HepG2 (cell line): ENCODE data around the gene NPB. TPM values are rescaled to one million over a fixed set of nuclear protein-coding genes. Genes with fewer than 3 reads are reported as not detected.
A peak's percentile ranks its signal among the peaks of the same experiment; 100 is the strongest.

Experiments used
- BCL6 ChIP-seq: IDR thresholded peaks from 2 replicates; pipeline ENCODE4 v1.6.1; 2016; ENCODE audit warnings: missing genetic modification reagents, missing compliant biosample characterization
- BORCS8-MEF2B ChIP-seq: sonication (generic); formaldehyde crosslinking; IDR thresholded peaks from 2 replicates; pipeline ENCODE4 v1.8.0; 2022; ENCODE audit warnings: mild to moderate bottlenecking, missing genetic modification reagents
- ERF ChIP-seq: IDR thresholded peaks from 2 replicates; pipeline ENCODE4 v1.6.1; 2018; ENCODE audit warnings: missing biosample characterization, missing genetic modification reagents
- FLYWCH1 ChIP-seq: sonication (generic); formaldehyde crosslinking; IDR thresholded peaks from 2 replicates; pipeline ENCODE4 v1.8.1; 2023; ENCODE audit warnings: mild to moderate bottlenecking, missing genetic modification reagents
- HNRNPUL1 ChIP-seq: fragments of 200-400 bp; formaldehyde crosslinking; IDR thresholded peaks from 2 replicates; pipeline ENCODE4 v1.6.1; 2017; ENCODE audit warnings: low read depth, mild to moderate bottlenecking, low read length, moderate library complexity
- KLF6 ChIP-seq: IDR thresholded peaks from 2 replicates; pipeline ENCODE4 v1.8.0; 2016; ENCODE audit warnings: missing biosample characterization, missing genetic modification reagents
- SALL1 ChIP-seq: sonication (generic); formaldehyde crosslinking; IDR thresholded peaks from 2 replicates; pipeline ENCODE4 v1.8.0; 2022; ENCODE audit warnings: mild to moderate bottlenecking, missing genetic modification reagents
- THYN1 ChIP-seq: sonication (generic); formaldehyde crosslinking; IDR thresholded peaks from 2 replicates; pipeline ENCODE4 v1.8.1; 2023; ENCODE audit warnings: low read depth, mild to moderate bottlenecking, moderate library complexity, missing genetic modification reagents, borderline replicate concordance
- ZKSCAN5 ChIP-seq: sonication (generic); formaldehyde crosslinking; IDR thresholded peaks from 2 replicates; pipeline ENCODE4 v1.5.1; 2020; ENCODE audit warnings: mild to moderate bottlenecking, missing genetic modification reagents
- ZNF530 ChIP-seq: sonication (generic); formaldehyde crosslinking; IDR thresholded peaks from 2 replicates; pipeline ENCODE4 v1.5.0; 2020; ENCODE audit warnings: low read depth, mild to moderate bottlenecking, missing genetic modification reagents
- polyA plus RNA-seq, 8 experiments: library from polyadenylated mRNA; depleted of rRNA in 3 of 8; stranded (reverse) in 7 of 8; unstranded in 1 of 8; fragments of >200 nt; fragmentation: Illumina TruSeq in 4 of 8; extraction: Trizol in 4 of 8; gene quantifications; 2 replicates each; pipeline versions ENCODE4 v1.2.1 to v1.2.3, GENCODE V29; 2011 to 2016; ENCODE audit warnings: low read depth in 4 of 8, missing spikeins in 1 of 8, mixed read lengths in 1 of 8; ENCODE audit not compliant: insufficient read depth in 1 of 8
- total RNA-seq, 5 experiments: library from RNA; depleted of rRNA; stranded (reverse); fragments of >200 nt; fragmentation: Illumina TruSeq; extraction: Trizol; gene quantifications; 2 replicates each; pipeline ENCODE4 v1.2.3, GENCODE V29; 2016; ENCODE audit warnings: low read depth in 1 of 5
- TF ChIP-seq, protein P1 (sequence below): sonication (generic); formaldehyde crosslinking; IDR thresholded peaks from 2 replicates; pipeline ENCODE4 v1.5.1; 2020; ENCODE audit warnings: mild to moderate bottlenecking, missing genetic modification reagents
- TF ChIP-seq, protein P2 (sequence below): IDR thresholded peaks from 2 replicates; pipeline ENCODE4 v1.6.1; 2018; ENCODE audit warnings: missing genetic modification reagents, mild to moderate bottlenecking, missing compliant biosample characterization
- TF ChIP-seq, protein P3 (sequence below): sonication (generic); formaldehyde crosslinking; IDR thresholded peaks from 2 replicates; pipeline ENCODE4 v1.4.0; 2020; ENCODE audit warnings: missing genetic modification reagents
- TF ChIP-seq, protein P4 (sequence below): sonication (generic); formaldehyde crosslinking; IDR thresholded peaks from 2 replicates; pipeline ENCODE4 v1.5.1; 2020; ENCODE audit warnings: mild to moderate bottlenecking, missing genetic modification reagents, borderline replicate concordance

The NPB gene
- total and polyA plus RNA-seq, 2 of the 13 experiments (the other 11 are each of a cell fraction or from before 2014, with no cell fraction given): 0.11 to 0.93 TPM

DNA sequence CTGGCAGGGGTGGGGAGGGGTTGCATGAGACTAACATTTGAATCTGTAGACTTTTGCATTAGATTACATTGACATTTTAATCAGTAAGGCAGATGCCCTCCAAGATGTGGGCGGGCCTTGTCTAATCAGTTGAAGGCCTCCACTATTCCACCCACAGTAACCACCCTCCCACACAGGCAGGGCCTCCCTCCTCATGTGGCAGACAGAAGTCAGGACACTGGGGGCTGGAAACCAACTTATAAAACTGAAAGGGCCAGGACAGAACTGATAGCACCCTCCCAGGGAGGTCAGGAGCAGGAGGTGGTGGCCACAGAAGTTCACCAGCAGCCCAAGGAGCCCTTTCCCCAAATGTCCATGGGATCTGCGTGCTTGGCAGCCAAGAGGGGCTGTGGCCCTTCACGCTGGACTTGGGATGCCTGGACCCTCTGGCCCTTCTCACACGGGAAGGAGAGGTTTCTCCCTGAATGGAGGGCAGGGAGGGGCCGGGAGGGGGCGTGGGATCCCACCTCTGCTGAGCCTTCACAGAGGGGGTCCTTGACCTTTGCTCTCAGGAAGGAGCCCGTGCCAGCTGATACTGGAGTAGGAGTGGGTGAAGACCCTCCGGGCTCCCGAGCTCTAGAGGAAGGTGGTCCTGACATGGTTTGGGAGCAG, 30.4 kb downstream of the NPB start (continued):
- TF ChIP-seq, protein P1, sequence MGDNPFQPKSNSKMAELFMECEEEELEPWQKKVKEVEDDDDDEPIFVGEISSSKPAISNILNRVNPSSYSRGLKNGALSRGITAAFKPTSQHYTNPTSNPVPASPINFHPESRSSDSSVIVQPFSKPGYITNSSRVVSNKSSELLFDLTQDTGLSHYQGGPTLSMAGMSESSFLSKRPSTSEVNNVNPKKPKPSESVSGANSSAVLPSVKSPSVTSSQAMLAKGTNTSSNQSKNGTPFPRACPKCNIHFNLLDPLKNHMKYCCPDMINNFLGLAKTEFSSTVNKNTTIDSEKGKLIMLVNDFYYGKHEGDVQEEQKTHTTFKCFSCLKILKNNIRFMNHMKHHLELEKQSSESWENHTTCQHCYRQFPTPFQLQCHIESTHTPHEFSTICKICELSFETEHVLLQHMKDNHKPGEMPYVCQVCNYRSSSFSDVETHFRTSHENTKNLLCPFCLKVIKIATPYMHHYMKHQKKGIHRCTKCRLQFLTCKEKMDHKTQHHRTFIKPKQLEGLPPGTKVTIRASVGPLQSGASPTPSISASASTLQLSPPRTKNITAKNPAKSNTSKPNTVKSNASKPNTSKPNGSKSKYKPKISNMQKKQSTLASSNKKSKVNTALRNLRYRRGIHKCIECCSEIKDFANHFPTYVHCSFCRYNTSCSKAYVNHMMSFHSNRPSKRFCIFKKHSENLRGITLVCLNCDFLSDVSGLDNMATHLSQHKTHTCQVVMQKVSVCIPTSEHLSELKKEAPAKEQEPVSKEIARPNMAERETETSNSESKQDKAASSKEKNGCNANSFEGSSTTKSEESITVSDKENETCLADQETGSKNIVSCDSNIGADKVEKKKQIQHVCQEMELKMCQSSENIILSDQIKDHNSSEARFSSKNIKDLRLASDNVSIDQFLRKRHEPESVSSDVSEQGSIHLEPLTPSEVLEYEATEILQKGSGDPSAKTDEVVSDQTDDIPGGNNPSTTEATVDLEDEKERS: no peak
- TF ChIP-seq ZNF530 (CRISPR knock-in tag) (no peak), BCL6 (CRISPR knock-in tag) (no peak), FLYWCH1 (CRISPR knock-in tag) (peak; percentile 50; the same call in 1 of the 2 replicates), SALL1 (CRISPR knock-in tag) (no peak), KLF6 (CRISPR knock-in tag) (no peak), ZKSCAN5 (no peak), ERF (CRISPR knock-in tag) (no peak), BORCS8-MEF2B (CRISPR knock-in tag) (peak; percentile 12; the same call in 1 of the 2 replicates), THYN1 (no peak), HNRNPUL1 (no peak)
- TF ChIP-seq, protein P2, sequence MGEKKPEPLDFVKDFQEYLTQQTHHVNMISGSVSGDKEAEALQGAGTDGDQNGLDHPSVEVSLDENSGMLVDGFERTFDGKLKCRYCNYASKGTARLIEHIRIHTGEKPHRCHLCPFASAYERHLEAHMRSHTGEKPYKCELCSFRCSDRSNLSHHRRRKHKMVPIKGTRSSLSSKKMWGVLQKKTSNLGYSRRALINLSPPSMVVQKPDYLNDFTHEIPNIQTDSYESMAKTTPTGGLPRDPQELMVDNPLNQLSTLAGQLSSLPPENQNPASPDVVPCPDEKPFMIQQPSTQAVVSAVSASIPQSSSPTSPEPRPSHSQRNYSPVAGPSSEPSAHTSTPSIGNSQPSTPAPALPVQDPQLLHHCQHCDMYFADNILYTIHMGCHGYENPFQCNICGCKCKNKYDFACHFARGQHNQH: 0 out of 2 replicates have a peak, but pooled peaks have one; percentile 4
- TF ChIP-seq, protein P3, sequence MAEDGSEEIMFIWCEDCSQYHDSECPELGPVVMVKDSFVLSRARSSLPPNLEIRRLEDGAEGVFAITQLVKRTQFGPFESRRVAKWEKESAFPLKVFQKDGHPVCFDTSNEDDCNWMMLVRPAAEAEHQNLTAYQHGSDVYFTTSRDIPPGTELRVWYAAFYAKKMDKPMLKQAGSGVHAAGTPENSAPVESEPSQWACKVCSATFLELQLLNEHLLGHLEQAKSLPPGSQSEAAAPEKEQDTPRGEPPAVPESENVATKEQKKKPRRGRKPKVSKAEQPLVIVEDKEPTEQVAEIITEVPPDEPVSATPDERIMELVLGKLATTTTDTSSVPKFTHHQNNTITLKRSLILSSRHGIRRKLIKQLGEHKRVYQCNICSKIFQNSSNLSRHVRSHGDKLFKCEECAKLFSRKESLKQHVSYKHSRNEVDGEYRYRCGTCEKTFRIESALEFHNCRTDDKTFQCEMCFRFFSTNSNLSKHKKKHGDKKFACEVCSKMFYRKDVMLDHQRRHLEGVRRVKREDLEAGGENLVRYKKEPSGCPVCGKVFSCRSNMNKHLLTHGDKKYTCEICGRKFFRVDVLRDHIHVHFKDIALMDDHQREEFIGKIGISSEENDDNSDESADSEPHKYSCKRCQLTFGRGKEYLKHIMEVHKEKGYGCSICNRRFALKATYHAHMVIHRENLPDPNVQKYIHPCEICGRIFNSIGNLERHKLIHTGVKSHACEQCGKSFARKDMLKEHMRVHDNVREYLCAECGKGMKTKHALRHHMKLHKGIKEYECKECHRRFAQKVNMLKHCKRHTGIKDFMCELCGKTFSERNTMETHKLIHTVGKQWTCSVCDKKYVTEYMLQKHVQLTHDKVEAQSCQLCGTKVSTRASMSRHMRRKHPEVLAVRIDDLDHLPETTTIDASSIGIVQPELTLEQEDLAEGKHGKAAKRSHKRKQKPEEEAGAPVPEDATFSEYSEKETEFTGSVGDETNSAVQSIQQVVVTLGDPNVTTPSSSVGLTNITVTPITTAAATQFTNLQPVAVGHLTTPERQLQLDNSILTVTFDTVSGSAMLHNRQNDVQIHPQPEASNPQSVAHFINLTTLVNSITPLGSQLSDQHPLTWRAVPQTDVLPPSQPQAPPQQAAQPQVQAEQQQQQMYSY (CRISPR knock-in tag): no peak
- TF ChIP-seq, protein P4, sequence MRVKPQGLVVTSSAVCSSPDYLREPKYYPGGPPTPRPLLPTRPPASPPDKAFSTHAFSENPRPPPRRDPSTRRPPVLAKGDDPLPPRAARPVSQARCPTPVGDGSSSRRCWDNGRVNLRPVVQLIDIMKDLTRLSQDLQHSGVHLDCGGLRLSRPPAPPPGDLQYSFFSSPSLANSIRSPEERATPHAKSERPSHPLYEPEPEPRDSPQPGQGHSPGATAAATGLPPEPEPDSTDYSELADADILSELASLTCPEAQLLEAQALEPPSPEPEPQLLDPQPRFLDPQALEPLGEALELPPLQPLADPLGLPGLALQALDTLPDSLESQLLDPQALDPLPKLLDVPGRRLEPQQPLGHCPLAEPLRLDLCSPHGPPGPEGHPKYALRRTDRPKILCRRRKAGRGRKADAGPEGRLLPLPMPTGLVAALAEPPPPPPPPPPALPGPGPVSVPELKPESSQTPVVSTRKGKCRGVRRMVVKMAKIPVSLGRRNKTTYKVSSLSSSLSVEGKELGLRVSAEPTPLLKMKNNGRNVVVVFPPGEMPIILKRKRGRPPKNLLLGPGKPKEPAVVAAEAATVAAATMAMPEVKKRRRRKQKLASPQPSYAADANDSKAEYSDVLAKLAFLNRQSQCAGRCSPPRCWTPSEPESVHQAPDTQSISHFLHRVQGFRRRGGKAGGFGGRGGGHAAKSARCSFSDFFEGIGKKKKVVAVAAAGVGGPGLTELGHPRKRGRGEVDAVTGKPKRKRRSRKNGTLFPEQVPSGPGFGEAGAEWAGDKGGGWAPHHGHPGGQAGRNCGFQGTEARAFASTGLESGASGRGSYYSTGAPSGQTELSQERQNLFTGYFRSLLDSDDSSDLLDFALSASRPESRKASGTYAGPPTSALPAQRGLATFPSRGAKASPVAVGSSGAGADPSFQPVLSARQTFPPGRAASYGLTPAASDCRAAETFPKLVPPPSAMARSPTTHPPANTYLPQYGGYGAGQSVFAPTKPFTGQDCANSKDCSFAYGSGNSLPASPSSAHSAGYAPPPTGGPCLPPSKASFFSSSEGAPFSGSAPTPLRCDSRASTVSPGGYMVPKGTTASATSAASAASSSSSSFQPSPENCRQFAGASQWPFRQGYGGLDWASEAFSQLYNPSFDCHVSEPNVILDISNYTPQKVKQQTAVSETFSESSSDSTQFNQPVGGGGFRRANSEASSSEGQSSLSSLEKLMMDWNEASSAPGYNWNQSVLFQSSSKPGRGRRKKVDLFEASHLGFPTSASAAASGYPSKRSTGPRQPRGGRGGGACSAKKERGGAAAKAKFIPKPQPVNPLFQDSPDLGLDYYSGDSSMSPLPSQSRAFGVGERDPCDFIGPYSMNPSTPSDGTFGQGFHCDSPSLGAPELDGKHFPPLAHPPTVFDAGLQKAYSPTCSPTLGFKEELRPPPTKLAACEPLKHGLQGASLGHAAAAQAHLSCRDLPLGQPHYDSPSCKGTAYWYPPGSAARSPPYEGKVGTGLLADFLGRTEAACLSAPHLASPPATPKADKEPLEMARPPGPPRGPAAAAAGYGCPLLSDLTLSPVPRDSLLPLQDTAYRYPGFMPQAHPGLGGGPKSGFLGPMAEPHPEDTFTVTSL: no peak
